HG03139 (cell line): Measurements from ENCODE around the gene SLC28A3.

Experiments
- ATAC-seq: cut with Tn5 transposase; IDR thresholded peaks from one replicate; pipeline ENCODE4 v1.9.1; 2021; ENCODE audit not compliant: unreplicated experiment

Gene SLC28A3

DNA sequence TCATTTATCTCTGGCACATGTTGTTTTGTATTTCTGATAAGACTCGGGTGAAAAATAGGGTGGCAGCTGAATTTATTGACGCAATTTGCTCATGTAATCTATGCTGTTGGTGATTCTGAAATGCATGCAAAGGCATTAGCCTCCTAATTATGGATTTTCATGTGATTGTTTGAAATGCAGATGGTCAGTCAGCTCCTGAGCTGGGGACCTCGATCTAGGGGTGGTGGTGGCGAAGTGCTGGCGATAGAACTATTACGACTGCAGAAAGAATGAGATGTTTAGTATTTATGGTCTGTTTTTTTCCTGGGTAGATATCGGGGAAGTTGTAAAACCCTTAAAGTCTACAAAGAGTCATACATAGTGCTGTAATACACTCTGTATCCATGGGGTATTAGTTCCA lies 88.6 kb downstream of the SLC28A3 start:
- ATAC-seq = no peak

- ATAC-seq = no peak
Measured at GRCh38 chr9:84241817-84242373, 98.7 kb downstream of the SLC28A3 start.

GRCh38 chr9:84239343-84239742 lies 101.2 kb downstream of the SLC28A3 start:
- ATAC-seq = no peak

DNA sequence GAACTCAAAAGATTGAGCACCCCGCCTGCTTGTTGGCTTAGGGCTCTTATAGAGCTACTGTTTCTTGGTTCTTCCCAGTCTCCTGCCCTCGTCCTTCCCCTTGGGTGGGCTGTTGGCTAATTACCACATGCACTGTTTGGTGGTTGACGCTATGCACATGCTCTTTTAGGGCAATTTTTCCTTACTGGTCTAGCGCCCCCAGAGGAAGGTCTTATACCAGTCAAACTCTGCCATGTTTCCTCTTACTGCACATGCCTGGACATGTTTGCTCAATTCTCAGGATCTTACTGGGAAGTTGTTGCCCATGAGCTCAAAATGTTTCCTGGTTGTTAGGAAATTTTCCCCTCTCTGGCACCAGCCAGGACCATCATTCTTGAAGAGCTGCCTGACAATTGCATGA lies 101.9 kb downstream of the SLC28A3 start:
- no peak for ATAC-seq

- no peak for ATAC-seq
Measured at GRCh38 chr9:84235511-84235910, 105.0 kb downstream of the SLC28A3 start.

DNA sequence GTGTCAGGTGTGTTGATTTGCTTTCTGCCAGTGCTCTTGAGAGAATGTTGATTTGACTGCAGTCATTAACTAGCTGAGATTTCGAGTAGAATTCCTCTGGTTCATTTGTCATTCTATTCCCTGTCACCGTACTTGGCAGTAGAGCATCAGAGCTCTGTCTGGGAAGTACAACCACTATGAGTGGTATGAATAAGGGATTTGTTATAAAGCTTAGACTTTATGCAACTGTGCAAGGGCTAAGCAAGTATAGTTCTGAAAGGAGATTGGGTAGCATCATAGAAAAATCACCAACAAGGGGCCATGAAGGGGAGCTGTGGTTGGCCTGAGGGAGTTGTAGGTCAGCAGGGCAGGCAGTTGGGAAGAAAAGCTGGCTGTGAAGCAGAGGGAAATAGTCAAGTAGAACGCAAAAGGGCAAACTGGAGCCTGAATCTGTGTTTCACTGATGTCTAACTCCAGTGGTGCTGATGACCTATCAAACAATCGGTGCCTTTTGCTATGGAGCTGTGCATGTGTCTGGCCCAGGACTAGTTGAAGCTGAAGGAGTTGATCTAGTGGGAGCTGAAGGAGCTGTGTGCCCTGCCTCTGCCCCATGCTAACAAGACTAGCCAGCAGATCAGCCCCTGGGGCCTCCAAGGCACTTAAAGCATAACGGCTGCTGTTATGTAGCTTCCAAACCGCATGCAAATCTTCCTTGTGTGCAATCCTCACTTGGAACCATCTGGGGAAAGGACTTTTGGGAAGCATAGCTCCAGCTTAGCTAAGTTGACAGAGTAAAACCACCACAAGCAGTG lies 110.0 kb downstream of the SLC28A3 start:
- ATAC-seq = no peak

DNA sequence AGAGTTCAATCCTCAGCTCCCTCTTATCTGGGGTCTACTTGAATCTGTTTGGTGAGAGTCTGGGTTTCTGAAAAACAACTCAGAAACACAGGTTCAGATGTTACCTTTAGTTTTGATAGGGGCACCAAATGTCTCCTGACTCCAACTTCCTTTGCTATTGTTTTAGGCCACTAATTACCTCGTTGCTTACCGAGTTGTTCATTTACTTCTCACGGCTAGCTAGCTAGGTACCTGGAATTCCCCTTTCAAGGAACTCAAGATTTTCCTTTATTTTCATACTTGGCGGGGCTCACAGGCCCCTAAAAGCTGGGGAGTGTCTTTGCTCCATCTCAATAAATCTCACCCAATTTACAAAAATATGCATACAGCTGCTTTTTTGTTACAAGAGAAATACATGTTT lies 111.4 kb downstream of the SLC28A3 start:
- ATAC-seq = no peak

DNA sequence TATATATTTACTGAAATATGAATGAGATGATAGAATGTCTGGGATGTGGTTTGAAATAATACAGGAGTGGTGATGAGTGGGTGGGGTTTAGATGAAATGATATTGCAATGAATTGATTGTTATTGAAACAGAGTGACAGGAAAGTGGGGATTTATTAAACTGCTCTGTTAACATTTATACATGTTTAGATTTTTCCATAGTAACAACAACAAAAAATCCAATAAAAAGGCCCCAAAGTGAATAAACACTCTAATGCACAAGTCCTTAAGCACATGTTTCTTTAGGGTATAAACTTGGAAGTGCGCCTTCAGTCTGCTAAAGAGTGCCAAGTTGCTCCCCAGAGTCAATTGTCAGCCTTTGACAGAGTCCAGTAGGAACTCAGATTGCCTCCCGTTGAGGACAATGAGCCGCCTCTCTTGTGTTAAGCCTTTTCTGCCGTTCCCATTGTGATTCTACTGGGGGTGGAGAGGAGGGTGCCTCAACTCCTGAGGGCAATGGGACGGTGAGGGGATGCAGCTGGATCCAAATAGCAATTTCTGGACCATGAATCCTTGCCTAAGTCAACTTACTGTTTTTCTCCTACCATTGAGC lies 112.3 kb downstream of the SLC28A3 start:
- ATAC-seq = no peak

GRCh38 chr9:84226126-84226525 lies 114.4 kb downstream of the SLC28A3 start:
- no peak for ATAC-seq
